Liver (tissue), 3 donors: ENCODE measurements around the gene ZNF488.

Experiments
- MAX ChIP-seq: IDR thresholded peaks from 2 replicates; pipeline ENCODE4 v1.6.1; 2016; ENCODE audit warnings: antibody characterized with exemption
- RXRA ChIP-seq, 2 donors: IDR thresholded peaks; 2 replicates each; pipeline ENCODE4 v1.6.1; 2017 to 2018; ENCODE audit warnings: antibody characterized with exemption in 2 of 2, mild to moderate bottlenecking in 1 of 2
- TAF1 ChIP-seq: conservative IDR thresholded peaks from 2 replicates; pipeline ENCODE4 v1.6.1; 2016; ENCODE audit warnings: antibody characterized with exemption, mild to moderate bottlenecking
- TF ChIP-seq, protein P1 (sequence below): fragments of 150-350 bp; IDR thresholded peaks from 2 replicates; pipeline ENCODE4 v1.5.1; 2017; ENCODE audit warnings: improper control_type of control experiment, low read depth, low read length; ENCODE audit not compliant: missing input control
- TF ChIP-seq, protein P2 (sequence below): IDR thresholded peaks from 2 replicates; pipeline ENCODE4 v1.6.1; 2016; ENCODE audit warnings: antibody characterized with exemption
- donor health status: healthy.
- donor health status: healthy.

- TF ChIP-seq, protein P1, sequence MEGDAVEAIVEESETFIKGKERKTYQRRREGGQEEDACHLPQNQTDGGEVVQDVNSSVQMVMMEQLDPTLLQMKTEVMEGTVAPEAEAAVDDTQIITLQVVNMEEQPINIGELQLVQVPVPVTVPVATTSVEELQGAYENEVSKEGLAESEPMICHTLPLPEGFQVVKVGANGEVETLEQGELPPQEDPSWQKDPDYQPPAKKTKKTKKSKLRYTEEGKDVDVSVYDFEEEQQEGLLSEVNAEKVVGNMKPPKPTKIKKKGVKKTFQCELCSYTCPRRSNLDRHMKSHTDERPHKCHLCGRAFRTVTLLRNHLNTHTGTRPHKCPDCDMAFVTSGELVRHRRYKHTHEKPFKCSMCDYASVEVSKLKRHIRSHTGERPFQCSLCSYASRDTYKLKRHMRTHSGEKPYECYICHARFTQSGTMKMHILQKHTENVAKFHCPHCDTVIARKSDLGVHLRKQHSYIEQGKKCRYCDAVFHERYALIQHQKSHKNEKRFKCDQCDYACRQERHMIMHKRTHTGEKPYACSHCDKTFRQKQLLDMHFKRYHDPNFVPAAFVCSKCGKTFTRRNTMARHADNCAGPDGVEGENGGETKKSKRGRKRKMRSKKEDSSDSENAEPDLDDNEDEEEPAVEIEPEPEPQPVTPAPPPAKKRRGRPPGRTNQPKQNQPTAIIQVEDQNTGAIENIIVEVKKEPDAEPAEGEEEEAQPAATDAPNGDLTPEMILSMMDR, result no peak
- no peak for TF ChIP-seq MAX
- TF ChIP-seq RXRA (IDR thresholded peaks at IDR 0.05), result no peak
- TF ChIP-seq, protein P2, sequence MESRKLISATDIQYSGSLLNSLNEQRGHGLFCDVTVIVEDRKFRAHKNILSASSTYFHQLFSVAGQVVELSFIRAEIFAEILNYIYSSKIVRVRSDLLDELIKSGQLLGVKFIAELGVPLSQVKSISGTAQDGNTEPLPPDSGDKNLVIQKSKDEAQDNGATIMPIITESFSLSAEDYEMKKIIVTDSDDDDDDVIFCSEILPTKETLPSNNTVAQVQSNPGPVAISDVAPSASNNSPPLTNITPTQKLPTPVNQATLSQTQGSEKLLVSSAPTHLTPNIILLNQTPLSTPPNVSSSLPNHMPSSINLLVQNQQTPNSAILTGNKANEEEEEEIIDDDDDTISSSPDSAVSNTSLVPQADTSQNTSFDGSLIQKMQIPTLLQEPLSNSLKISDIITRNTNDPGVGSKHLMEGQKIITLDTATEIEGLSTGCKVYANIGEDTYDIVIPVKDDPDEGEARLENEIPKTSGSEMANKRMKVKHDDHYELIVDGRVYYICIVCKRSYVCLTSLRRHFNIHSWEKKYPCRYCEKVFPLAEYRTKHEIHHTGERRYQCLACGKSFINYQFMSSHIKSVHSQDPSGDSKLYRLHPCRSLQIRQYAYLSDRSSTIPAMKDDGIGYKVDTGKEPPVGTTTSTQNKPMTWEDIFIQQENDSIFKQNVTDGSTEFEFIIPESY, result no peak
- no peak for TF ChIP-seq TAF1
Observed at GRCh38 chr10:47326927-47327330, 57.2 kb downstream of the ZNF488 start.
